HEK293T (cell line): ENCODE results near the gene FN3K.

ENCODE experiments used
- ARNT ChIP-seq: fragments of 450-650 bp; IDR thresholded peaks from 2 replicates; pipeline ENCODE4 v1.6.1; 2017; ENCODE audit warnings: mild to moderate bottlenecking
- BHLHE40 ChIP-seq: fragments of 450-650 bp; IDR thresholded peaks from 2 replicates; pipeline ENCODE4 v1.6.1; 2016; ENCODE audit warnings: mild to moderate bottlenecking, moderate library complexity, borderline replicate concordance
- CTBP1 ChIP-seq: fragments of 450-650 bp; IDR thresholded peaks from 2 replicates; pipeline ENCODE4 v1.6.1; 2016; ENCODE audit warnings: borderline replicate concordance
- ELF4 ChIP-seq: fragments of 450-650 bp; IDR thresholded peaks from 2 replicates; pipeline ENCODE4 v1.6.1; 2017; ENCODE audit warnings: antibody characterized with exemption
- FOXA1 ChIP-seq: fragments of 450-650 bp; IDR thresholded peaks from 2 replicates; pipeline ENCODE4 v1.6.1; 2016; ENCODE audit warnings: mild to moderate bottlenecking
- FOXK2 ChIP-seq: fragments of 450-650 bp; IDR thresholded peaks from 2 replicates; pipeline ENCODE4 v1.6.1; 2016; ENCODE audit warnings: mild to moderate bottlenecking
- FOXM1 ChIP-seq: fragments of 450-650 bp; IDR thresholded peaks from 2 replicates; pipeline ENCODE4 v1.6.1; 2017; ENCODE audit warnings: mild to moderate bottlenecking, borderline replicate concordance
- HDGF ChIP-seq: fragments of 450-650 bp; IDR thresholded peaks from 2 replicates; pipeline ENCODE4 v1.6.1; 2017; ENCODE audit warnings: antibody characterized with exemption, borderline replicate concordance
- LEF1 ChIP-seq: fragments of 450-650 bp; IDR thresholded peaks from 2 replicates; pipeline ENCODE4 v1.6.1; 2017; ENCODE audit warnings: mild to moderate bottlenecking, borderline replicate concordance
- NFRKB ChIP-seq: fragments of 450-650 bp; IDR thresholded peaks from 2 replicates; pipeline ENCODE4 v1.6.1; 2016; ENCODE audit warnings: mild to moderate bottlenecking, moderate library complexity
- SP1 ChIP-seq: fragments of 450-650 bp; IDR thresholded peaks from 2 replicates; pipeline ENCODE4 v1.6.1; 2017
- SUZ12 ChIP-seq: fragments of 450-650 bp; IDR thresholded peaks from 2 replicates; pipeline ENCODE4 v1.6.1; 2016; ENCODE audit warnings: mild to moderate bottlenecking
- TARDBP ChIP-seq: fragments of 450-650 bp; IDR thresholded peaks from 2 replicates; pipeline ENCODE4 v1.6.1; 2016
- ZNF384 ChIP-seq: fragments of 450-650 bp; IDR thresholded peaks from 2 replicates; pipeline ENCODE4 v1.6.1; 2016

- TF ChIP-seq ZNF384, result no peak
- TF ChIP-seq FOXM1, result no peak
- no peak for TF ChIP-seq NFRKB
- TF ChIP-seq ARNT, result no peak
- TF ChIP-seq ELF4, result no peak
- TF ChIP-seq LEF1, result no peak
- TF ChIP-seq SP1, result no peak
- no peak for TF ChIP-seq HDGF
- no peak for TF ChIP-seq BHLHE40
- no peak for TF ChIP-seq FOXA1
- no peak for TF ChIP-seq CTBP1
- no peak for TF ChIP-seq TARDBP
- TF ChIP-seq SUZ12, result no peak
- TF ChIP-seq FOXK2, result no peak
These were observed 30.0 kb downstream of the FN3K start for GRCh38 chr17:82765371-82765770.
